SU-DHL-6 (cell line): Measurements from ENCODE around the gene NRN1L.

Source experiments
- H2AFZ ChIP-seq: fragments of 200-600 bp; sonication (generic); 2 replicates; pipeline ENCODE4 v1.6.1; 2014; ENCODE audit warnings: low read depth, mild to moderate bottlenecking, moderate library complexity, mixed read lengths, antibody characterized with exemption, low read length; ENCODE audit not compliant: severe bottlenecking
- H3F3A ChIP-seq: fragments of 200-600 bp; shearing (Covaris generic); 2 replicates; pipeline ENCODE4 v1.6.0; 2016; ENCODE audit warnings: antibody characterized with exemption, mild to moderate bottlenecking; ENCODE audit not compliant: insufficient read depth
- H3K27ac ChIP-seq: fragments of 200-600 bp; sonication (generic); 2 replicates; pipeline ENCODE4 v1.5.1; 2016; ENCODE audit warnings: low read depth, mild to moderate bottlenecking, low read length, moderate library complexity, mixed read lengths
- H3K27me3 ChIP-seq: fragments of 200-600 bp; sonication (generic), shearing (Covaris generic); 2 replicates; pipeline ENCODE4 v1.6.0; 2014; ENCODE audit warnings: mild to moderate bottlenecking, low read length
- H3K36me3 ChIP-seq: fragments of 200-600 bp; sonication (generic); 2 replicates; pipeline ENCODE4 v1.6.1; 2014; ENCODE audit warnings: mild to moderate bottlenecking, low read length, mixed read lengths
- H3K4me2 ChIP-seq: fragments of 300-600, 200-600 bp; shearing (Covaris generic), sonication (generic); 2 replicates; pipeline ENCODE4 v1.6.0; 2014; ENCODE audit warnings: low read length, low read depth, mild to moderate bottlenecking; ENCODE audit not compliant: poor library complexity, severe bottlenecking
- H3K4me3 ChIP-seq: fragments of 200-600 bp; sonication (generic); 2 replicates; pipeline ENCODE4 v1.5.1; 2014; ENCODE audit warnings: antibody characterized with exemption, low read length, mild to moderate bottlenecking, mixed read lengths; ENCODE audit not compliant: insufficient read depth, poor library complexity, severe bottlenecking
- H3K79me2 ChIP-seq: fragments of 200-600 bp; sonication (generic); 2 replicates; pipeline ENCODE4 v1.6.1; 2014; ENCODE audit warnings: mild to moderate bottlenecking, low read length, moderate library complexity; ENCODE audit not compliant: insufficient read depth
- H3K9ac ChIP-seq: fragments of 200-600 bp; sonication (generic); 2 replicates; pipeline ENCODE4 v1.7.0; 2014; ENCODE audit warnings: mild to moderate bottlenecking, low read length
- H3K9me2 ChIP-seq: fragments of 200-600 bp; sonication (generic); replicated peaks from 2 replicates; pipeline ENCODE4 v1.6.1; 2014; ENCODE audit warnings: low read length; ENCODE audit not compliant: insufficient read depth
- H3K9me3 ChIP-seq: fragments of 200-600 bp; sonication (generic); 2 replicates; pipeline ENCODE4 v1.6.1; 2014; ENCODE audit warnings: low read length, mixed read lengths; ENCODE audit not compliant: insufficient read depth
- H4K20me1 ChIP-seq: fragments of 200-600 bp; sonication (generic); 2 replicates; pipeline ENCODE4 v1.6.1; 2014; ENCODE audit warnings: low read depth, mild to moderate bottlenecking, antibody characterized with exemption, low read length, moderate library complexity, mixed read lengths
- EZH2phosphoT487 ChIP-seq: fragments of 200-600 bp; sonication (generic), shearing (Covaris generic); conservative IDR thresholded peaks from 2 replicates; pipeline ENCODE4 v1.6.1; 2018; ENCODE audit warnings: mild to moderate bottlenecking, antibody characterized with exemption, low read length, moderate library complexity, mixed read lengths
- TF ChIP-seq, protein P1 (sequence below): fragments of 200-600 bp; sonication (generic); IDR thresholded peaks from one replicate; pipeline ENCODE4 v1.5.1; 2017; ENCODE audit warnings: antibody characterized with exemption, mild to moderate bottlenecking, low read length, moderate library complexity; ENCODE audit not compliant: insufficient read depth, poor library complexity, severe bottlenecking

NRN1L gene

GRCh38 chr16:67930191-67930590 lies 45.5 kb downstream of the NRN1L start:
- Histone ChIP-seq H2AFZ (no peak overlapping the region), H3F3A (no peaks in the 10 kb centered on the region), H4K20me1 (no peaks in the 10 kb centered on the region; the same call in 1 of the 2 replicates), H3K27me3 (no peaks in the 10 kb centered on the region), H3K4me2 (no peak overlapping the region), H3K9ac (no peak overlapping the region), H3K9me2 (no peaks in the 10 kb centered on the region), H3K4me3 (no peak overlapping the region), H3K79me2 (peaks cover 6% of the 10 kb centered on the region), H3K9me3 (no peaks in the 10 kb centered on the region), H3K36me3 (no peaks in the 10 kb centered on the region), H3K27ac (no peak overlapping the region)
- TF ChIP-seq, protein P1, sequence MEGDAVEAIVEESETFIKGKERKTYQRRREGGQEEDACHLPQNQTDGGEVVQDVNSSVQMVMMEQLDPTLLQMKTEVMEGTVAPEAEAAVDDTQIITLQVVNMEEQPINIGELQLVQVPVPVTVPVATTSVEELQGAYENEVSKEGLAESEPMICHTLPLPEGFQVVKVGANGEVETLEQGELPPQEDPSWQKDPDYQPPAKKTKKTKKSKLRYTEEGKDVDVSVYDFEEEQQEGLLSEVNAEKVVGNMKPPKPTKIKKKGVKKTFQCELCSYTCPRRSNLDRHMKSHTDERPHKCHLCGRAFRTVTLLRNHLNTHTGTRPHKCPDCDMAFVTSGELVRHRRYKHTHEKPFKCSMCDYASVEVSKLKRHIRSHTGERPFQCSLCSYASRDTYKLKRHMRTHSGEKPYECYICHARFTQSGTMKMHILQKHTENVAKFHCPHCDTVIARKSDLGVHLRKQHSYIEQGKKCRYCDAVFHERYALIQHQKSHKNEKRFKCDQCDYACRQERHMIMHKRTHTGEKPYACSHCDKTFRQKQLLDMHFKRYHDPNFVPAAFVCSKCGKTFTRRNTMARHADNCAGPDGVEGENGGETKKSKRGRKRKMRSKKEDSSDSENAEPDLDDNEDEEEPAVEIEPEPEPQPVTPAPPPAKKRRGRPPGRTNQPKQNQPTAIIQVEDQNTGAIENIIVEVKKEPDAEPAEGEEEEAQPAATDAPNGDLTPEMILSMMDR = no peak
- no peak for TF ChIP-seq EZH2phosphoT487

DNA sequence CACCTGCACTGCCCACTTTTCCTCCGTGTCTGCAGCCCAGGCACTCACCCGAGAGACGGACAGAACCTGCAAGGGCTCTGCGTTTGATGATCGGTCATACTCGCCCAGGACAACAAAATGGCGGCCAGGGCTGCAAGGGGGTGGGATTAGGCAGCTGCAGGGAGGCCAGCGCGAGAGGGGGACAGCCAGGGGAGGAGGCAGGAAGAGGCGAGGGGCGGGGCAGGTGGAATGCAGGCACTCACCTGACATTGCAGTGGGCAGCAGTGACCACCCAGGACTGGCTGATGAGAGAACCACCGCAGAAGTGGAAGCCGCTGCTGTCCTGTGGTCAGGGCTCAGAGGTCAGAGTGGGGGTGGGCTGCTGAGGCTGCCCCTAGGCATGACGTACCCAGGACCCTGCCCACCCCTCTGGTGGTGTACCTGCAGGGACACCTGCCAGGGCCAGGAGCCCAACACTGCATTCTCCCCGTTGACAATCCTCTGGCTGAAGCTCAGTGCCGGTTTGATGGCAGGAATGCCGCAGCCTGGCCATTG lies 46.1 kb downstream of the NRN1L start:
- no peak overlapping the region for H3K4me3 ChIP-seq
- no peaks in the 10 kb centered on the region for H3K36me3 ChIP-seq
- H3F3A ChIP-seq = no peaks in the 10 kb centered on the region
- H3K9me3 ChIP-seq = no peaks in the 10 kb centered on the region
- H3K27ac ChIP-seq = no peak overlapping the region
- H3K4me2 ChIP-seq = no peak overlapping the region
- no peak overlapping the region for H3K9ac ChIP-seq
- no peaks in the 10 kb centered on the region for H3K9me2 ChIP-seq
- peaks cover 9% of the 10 kb centered on the region for H3K79me2 ChIP-seq
- no peak overlapping the region for H2AFZ ChIP-seq
- TF ChIP-seq, protein P1 = no peak
- TF ChIP-seq EZH2phosphoT487 = no peak
- no peaks in the 10 kb centered on the region; the same call in 1 of the 2 replicates for H4K20me1 ChIP-seq
- H3K27me3 ChIP-seq = no peaks in the 10 kb centered on the region

DNA sequence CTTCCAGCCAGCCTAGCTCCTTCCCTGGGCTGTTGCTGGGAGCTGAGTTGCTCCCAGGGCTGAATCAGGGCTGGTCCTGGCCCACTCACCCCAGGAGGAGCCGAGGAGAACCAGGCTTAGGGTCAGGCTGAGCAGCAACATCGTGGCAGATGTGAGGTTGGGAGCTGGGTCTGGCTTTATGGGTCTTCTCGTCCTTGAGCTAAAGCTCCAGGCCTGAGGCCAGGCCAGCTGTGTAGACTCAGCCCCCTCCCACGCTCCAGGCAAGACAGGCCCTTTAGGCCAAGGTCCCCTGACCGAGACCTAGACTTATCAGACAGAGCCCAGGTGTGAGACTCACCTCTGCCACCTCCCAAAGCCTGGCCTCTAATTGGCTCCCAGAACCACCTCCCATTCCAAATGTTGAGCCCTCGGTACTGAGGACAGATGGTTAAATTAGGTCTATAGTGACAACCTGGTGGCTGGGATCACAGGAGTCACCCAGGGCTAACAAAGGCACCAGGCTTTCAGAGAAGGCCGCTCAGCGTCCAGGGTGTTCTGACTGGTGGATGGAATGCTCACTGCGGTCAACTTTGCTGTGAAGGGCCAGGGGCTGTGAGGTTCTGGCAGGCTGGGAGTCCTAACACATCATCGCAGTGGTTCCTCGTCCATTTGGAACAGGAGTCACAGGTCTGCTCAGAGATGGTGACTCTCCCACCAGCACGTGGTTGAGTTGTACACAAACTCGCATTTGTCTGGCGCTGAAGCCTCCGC lies 47.2 kb downstream of the NRN1L start, which contains the start of gene CTRL:
CTRL (minus strand) TSS at position 151 of the 750 bp plus-strand sequence; CDS start at position 141, 10 bp downstream.
- no peak within 1 kb of the TSS for H3K9ac ChIP-seq

More for the DNA sequence above, 47.2 kb downstream of the NRN1L start, which contains the start of gene CTRL:
- Histone ChIP-seq H3K27ac (no peak within 1 kb of the TSS), H3K79me2 (peaks cover 10% of the 10 kb centered on the region), H3F3A (peaks cover 1% of the 10 kb centered on the region), H3K4me3 (no peak within 1 kb of the TSS), H4K20me1 (no peaks in the 10 kb centered on the region), H3K36me3 (no peaks in the 10 kb centered on the region), H3K9me3 (no peaks in the 10 kb centered on the region), H3K9me2 (no peaks in the 10 kb centered on the region), H3K4me2 (no peak within 1 kb of the TSS), H3K27me3 (no peaks in the 10 kb centered on the region), H2AFZ (no peak within 1 kb of the TSS)
- TF ChIP-seq, protein P1 = no peak
- no peak for TF ChIP-seq EZH2phosphoT487
